ENCODE measurements around the gene MED27.
"Not testable (repeated sequence)": the region's sequence is repeated elsewhere in the genome, so short reads cannot be mapped to it uniquely, and the experiment has no call there.

The MED27 gene

GRCh38 chr9:132010201-132010600, 69.5 kb downstream of the MED27 start:
- H3K36me3 Mint-ChIP-seq, result peaks cover 23% of the 10 kb centered on the region
- not testable (repeated sequence) for H3K4me3 Mint-ChIP-seq; H3K27ac Mint-ChIP-seq; ATAC-seq (ENCODE audit: low read depth); H3K4me1 Mint-ChIP-seq; H3K9me3 Mint-ChIP-seq; H3K27me3 Mint-ChIP-seq; DNase-seq (ENCODE audit: low spot score in 2 of 2)

GRCh38 chr9:132008855-132009812, 70.5 kb downstream of the MED27 start:
- DNase-seq (ENCODE audit: low spot score in 2 of 2), result no peak

GRCh38 chr9:132008184-132008803, 71.4 kb downstream of the MED27 start:
- H3K4me3 Mint-ChIP-seq, result no peak overlapping the region
- no peaks in the 10 kb centered on the region for H3K27me3 Mint-ChIP-seq
- no peaks in the 10 kb centered on the region for H3K9me3 Mint-ChIP-seq
- DNase-seq (ENCODE audit: low spot score in 2 of 2) (no peak), ATAC-seq (ENCODE audit: low read depth) (no peak)
- peaks cover 17% of the 10 kb centered on the region for H3K4me1 Mint-ChIP-seq
- peaks cover 22% of the 10 kb centered on the region for H3K36me3 Mint-ChIP-seq
- no peak overlapping the region for H3K27ac Mint-ChIP-seq

More at GRCh38 chr9:132008855-132009812, 70.5 kb downstream of the MED27 start:
- Mint-ChIP-seq H3K27me3 (no peaks in the 10 kb centered on the region), H3K27ac (no peak overlapping the region), H3K4me3 (no peak overlapping the region), H3K4me1 (peaks cover 14% of the 10 kb centered on the region), H3K9me3 (no peaks in the 10 kb centered on the region), H3K36me3 (peaks cover 24% of the 10 kb centered on the region)
- ATAC-seq (ENCODE audit: low read depth), result no peak

GRCh38 chr9:132007371-132008025, 72.2 kb downstream of the MED27 start:
- Mint-ChIP-seq H3K36me3 (peaks cover 14% of the 10 kb centered on the region), H3K27ac (no peak overlapping the region), H3K27me3 (no peaks in the 10 kb centered on the region), H3K4me3 (no peak overlapping the region), H3K4me1 (peaks cover 15% of the 10 kb centered on the region), H3K9me3 (no peaks in the 10 kb centered on the region)
- ATAC-seq (ENCODE audit: low read depth), result no peak
- DNase-seq (ENCODE audit: low spot score in 2 of 2), result no peak

GRCh38 chr9:132006677-132007370, 72.8 kb downstream of the MED27 start:
- peaks cover 14% of the 10 kb centered on the region for H3K36me3 Mint-ChIP-seq
- H3K27me3 Mint-ChIP-seq, result no peaks in the 10 kb centered on the region
- DNase-seq (ENCODE audit: low spot score in 2 of 2), result no peak
- H3K27ac Mint-ChIP-seq, result no peak overlapping the region
- no peak overlapping the region for H3K4me3 Mint-ChIP-seq
- H3K9me3 Mint-ChIP-seq, result no peaks in the 10 kb centered on the region
- peaks cover 15% of the 10 kb centered on the region for H3K4me1 Mint-ChIP-seq
- no peak for ATAC-seq (ENCODE audit: low read depth)

- peaks cover 17% of the 10 kb centered on the region for H3K4me1 Mint-ChIP-seq
- no peaks in the 10 kb centered on the region for H3K27me3 Mint-ChIP-seq
- H3K36me3 Mint-ChIP-seq, result peaks cover 15% of the 10 kb centered on the region
- H3K9me3 Mint-ChIP-seq, result no peaks in the 10 kb centered on the region
- DNase-seq (ENCODE audit: low spot score in 2 of 2) (no peak), ATAC-seq (ENCODE audit: low read depth) (no peak)
- no peak overlapping the region for H3K27ac Mint-ChIP-seq
- no peak overlapping the region for H3K4me3 Mint-ChIP-seq
Observed at GRCh38 chr9:132005899-132006298, 73.8 kb downstream of the MED27 start.

GRCh38 chr9:132004323-132004722, 75.3 kb downstream of the MED27 start:
- DNase-seq (ENCODE audit: low spot score in 2 of 2), result no peak
- no peak for ATAC-seq (ENCODE audit: low read depth)
- peak overlapping the region; percentile 3 for H3K27ac Mint-ChIP-seq
- no peak overlapping the region for H3K4me3 Mint-ChIP-seq
- peaks cover 17% of the 10 kb centered on the region for H3K4me1 Mint-ChIP-seq
- H3K9me3 Mint-ChIP-seq, result no peaks in the 10 kb centered on the region
- peaks cover 14% of the 10 kb centered on the region for H3K36me3 Mint-ChIP-seq
- no peaks in the 10 kb centered on the region for H3K27me3 Mint-ChIP-seq

GRCh38 chr9:132003896-132004295, 75.8 kb downstream of the MED27 start:
- no peaks in the 10 kb centered on the region for H3K9me3 Mint-ChIP-seq
- ATAC-seq (ENCODE audit: low read depth) (peak; percentile 53), DNase-seq (ENCODE audit: low spot score in 2 of 2) (no peak)
- H3K4me1 Mint-ChIP-seq, result peaks cover 17% of the 10 kb centered on the region
- H3K4me3 Mint-ChIP-seq, result no peak overlapping the region
- H3K27ac Mint-ChIP-seq, result peak overlapping the region; percentile 3
- H3K36me3 Mint-ChIP-seq, result peaks cover 14% of the 10 kb centered on the region
- H3K27me3 Mint-ChIP-seq, result no peaks in the 10 kb centered on the region

- H3K36me3 Mint-ChIP-seq, result peaks cover 12% of the 10 kb centered on the region
- no peak for ATAC-seq (ENCODE audit: low read depth)
- peak overlapping the region; percentile 3 for H3K27ac Mint-ChIP-seq
Observed at GRCh38 chr9:132003319-132003704, 76.4 kb downstream of the MED27 start.

GRCh38 chr9:132002643-132003318, 76.9 kb downstream of the MED27 start:
- H3K36me3 Mint-ChIP-seq, result peaks cover 15% of the 10 kb centered on the region
- no peak overlapping the region for H3K27ac Mint-ChIP-seq
- peaks cover 17% of the 10 kb centered on the region for H3K4me1 Mint-ChIP-seq
- DNase-seq (ENCODE audit: low spot score in 2 of 2), result no peak
- H3K27me3 Mint-ChIP-seq, result no peaks in the 10 kb centered on the region
- no peaks in the 10 kb centered on the region for H3K9me3 Mint-ChIP-seq
- H3K4me3 Mint-ChIP-seq, result no peak overlapping the region
- ATAC-seq (ENCODE audit: low read depth), result no peak

More at GRCh38 chr9:132003319-132003704, 76.4 kb downstream of the MED27 start:
- Mint-ChIP-seq H3K4me1 (peaks cover 17% of the 10 kb centered on the region), H3K9me3 (no peaks in the 10 kb centered on the region), H3K4me3 (no peak overlapping the region), H3K27me3 (no peaks in the 10 kb centered on the region)
- no peak for DNase-seq (ENCODE audit: low spot score in 2 of 2)

- peaks cover 14% of the 10 kb centered on the region for H3K36me3 Mint-ChIP-seq
- no peaks in the 10 kb centered on the region for H3K9me3 Mint-ChIP-seq
- DNase-seq (ENCODE audit: low spot score in 2 of 2) (no peak), ATAC-seq (ENCODE audit: low read depth) (no peak)
- no peaks in the 10 kb centered on the region for H3K27me3 Mint-ChIP-seq
- peaks cover 13% of the 10 kb centered on the region for H3K4me1 Mint-ChIP-seq
- no peak overlapping the region for H3K4me3 Mint-ChIP-seq
- H3K27ac Mint-ChIP-seq, result no peak overlapping the region
Observed at GRCh38 chr9:132001567-132001966, 78.1 kb downstream of the MED27 start.

- DNase-seq (ENCODE audit: low spot score in 2 of 2), result no peak
- Mint-ChIP-seq H3K36me3 (peaks cover 19% of the 10 kb centered on the region), H3K27me3 (no peaks in the 10 kb centered on the region), H3K4me3 (no peak overlapping the region), H3K27ac (no peak overlapping the region), H3K4me1 (peaks cover 13% of the 10 kb centered on the region), H3K9me3 (no peaks in the 10 kb centered on the region)
- no peak for ATAC-seq (ENCODE audit: low read depth)
Observed at GRCh38 chr9:132000659-132001058, 79.0 kb downstream of the MED27 start.

Measured in memory B cell (primary cell).